Measurements from ENCODE around the gene HSF2BP. TPM values are rescaled to one million over a fixed set of nuclear protein-coding genes. Genes with fewer than 3 reads are reported as not detected.
A peak's percentile ranks its signal among the peaks of the same experiment; 100 is the strongest.

Gene HSF2BP
- total RNA-seq = under 1 TPM in 4 of 6 donors, not detected in 2; 0.40 to 0.91 (median 0.45) TPM

GRCh38 chr21:43659136-43660000, at the start of gene HSF2BP, which contains the start of gene RRP1B:
Gene HSF2BP, minus strand, starts transcription at chr21:43659488. Its CDS starts 1,392 bp downstream, at chr21:43658096.
Gene RRP1B, plus strand, starts transcription at chr21:43659560. Its CDS starts 105 bp downstream, at chr21:43659665.
- DNase-seq (peak; percentile 81 to 98), ATAC-seq (ENCODE audit: low FRiP score in 2 of 2) (peak; percentile 89 to 98)
- peaks cover 23 to 31% (median 27%) of the 10 kb centered on the region in 4 donors for H3K4me1 ChIP-seq
- 7 to 40% methylated on average over 16 to 75 of the region's 92 CpGs for WGBS, 2 donors
- H3K36me3 ChIP-seq = peaks cover 0 to 28% (median 7%) of the 10 kb centered on the region in 4 donors
- H3K4me3 ChIP-seq = peak within 1 kb of the TSS; percentile 88 to 100 (median 98)
- peak within 1 kb of the TSS; percentile 86 to 91 (median 88) for H3K27ac ChIP-seq
- H3K27me3 ChIP-seq = no peaks in the 10 kb centered on the region
- TF ChIP-seq POLR2AphosphoS5 (IDR thresholded peaks at IDR 0.05) (peak; percentile 58 to 70), EP300 (IDR thresholded peaks at IDR 0.05) (no peak), POLR2A (IDR thresholded peaks at IDR 0.05) (peak in 2 of 4 donors; percentile 86 to 90), CTCF (IDR thresholded peaks at IDR 0.05) (peak in 3 of 6 experiments; percentile 5 to 54 (median 43))
- H3K9me3 ChIP-seq = no peaks in the 10 kb centered on the region

GRCh38 chr21:43708745-43709381, 49.6 kb upstream of the HSF2BP start:
- Histone ChIP-seq H3K36me3 (no peaks in the 10 kb centered on the region), H3K27me3 (no peaks in the 10 kb centered on the region), H3K4me3 (no peak overlapping the region), H3K27ac (no peak overlapping the region), H3K4me1 (peaks cover 0 to 14% (median 0%) of the 10 kb centered on the region in 4 donors), H3K9me3 (no peaks in the 10 kb centered on the region)
- 86 to 94% methylated on average over 13 of the region's 13 CpGs for WGBS, 2 donors
- DNase-seq = no peak
- TF ChIP-seq POLR2A (IDR thresholded peaks at IDR 0.05) (no peak), POLR2AphosphoS5 (IDR thresholded peaks at IDR 0.05) (no peak), CTCF (IDR thresholded peaks at IDR 0.05) (no peak), EP300 (IDR thresholded peaks at IDR 0.05) (no peak)
- no peak for ATAC-seq (ENCODE audit: low FRiP score in 2 of 2)

- TF ChIP-seq CTCF (IDR thresholded peaks at IDR 0.05) = no peak
- ATAC-seq (ENCODE audit: low FRiP score in 2 of 2) (no peak), DNase-seq (no peak)
- no peaks in the 10 kb centered on the region for H3K27me3 ChIP-seq
- no peak overlapping the region for H3K4me3 ChIP-seq
- H3K27ac ChIP-seq = no peak overlapping the region
- peaks cover 2 to 16% (median 6%) of the 10 kb centered on the region in 4 donors for H3K4me1 ChIP-seq
- H3K9me3 ChIP-seq = no peaks in the 10 kb centered on the region
- WGBS, 2 donors = 88 to 92% methylated on average over 7 to 9 of the region's 9 CpGs
- no peaks in the 10 kb centered on the region for H3K36me3 ChIP-seq
Observed at GRCh38 chr21:43707462-43707861, 48.2 kb upstream of the HSF2BP start.

- TF ChIP-seq CTCF (IDR thresholded peaks at IDR 0.05) = no peak
- TF ChIP-seq POLR2A (IDR thresholded peaks at IDR 0.05) = no peak
- no peak for TF ChIP-seq EP300 (IDR thresholded peaks at IDR 0.05)
- no peak for TF ChIP-seq POLR2AphosphoS5 (IDR thresholded peaks at IDR 0.05)
- WGBS, 2 donors = 41 to 45% methylated on average over 27 to 29 of the region's 29 CpGs
- Histone ChIP-seq H3K27ac (no peak overlapping the region), H3K27me3 (no peaks in the 10 kb centered on the region), H3K9me3 (no peaks in the 10 kb centered on the region), H3K4me3 (peak overlapping the region in 1 of 4 donors; percentile 3), H3K4me1 (peaks cover 2 to 12% (median 6%) of the 10 kb centered on the region in 4 donors), H3K36me3 (no peaks in the 10 kb centered on the region)
- ATAC-seq (ENCODE audit: low FRiP score in 2 of 2) (peak in 1 of 2 donors; percentile 20), DNase-seq (peak in 1 of 2 donors; percentile 67)
Observed at GRCh38 chr21:43703035-43703880, 44.0 kb upstream of the HSF2BP start.

Measured in upper lobe of left lung (tissue), 6 donors.